ENCODE data around the gene THAP11. TPM values are rescaled to one million over a fixed set of nuclear protein-coding genes. Genes with fewer than 3 reads are reported as not detected.

The THAP11 gene
- total RNA-seq, 1 experiment from 2014 or later = 38.3 TPM

DNA sequence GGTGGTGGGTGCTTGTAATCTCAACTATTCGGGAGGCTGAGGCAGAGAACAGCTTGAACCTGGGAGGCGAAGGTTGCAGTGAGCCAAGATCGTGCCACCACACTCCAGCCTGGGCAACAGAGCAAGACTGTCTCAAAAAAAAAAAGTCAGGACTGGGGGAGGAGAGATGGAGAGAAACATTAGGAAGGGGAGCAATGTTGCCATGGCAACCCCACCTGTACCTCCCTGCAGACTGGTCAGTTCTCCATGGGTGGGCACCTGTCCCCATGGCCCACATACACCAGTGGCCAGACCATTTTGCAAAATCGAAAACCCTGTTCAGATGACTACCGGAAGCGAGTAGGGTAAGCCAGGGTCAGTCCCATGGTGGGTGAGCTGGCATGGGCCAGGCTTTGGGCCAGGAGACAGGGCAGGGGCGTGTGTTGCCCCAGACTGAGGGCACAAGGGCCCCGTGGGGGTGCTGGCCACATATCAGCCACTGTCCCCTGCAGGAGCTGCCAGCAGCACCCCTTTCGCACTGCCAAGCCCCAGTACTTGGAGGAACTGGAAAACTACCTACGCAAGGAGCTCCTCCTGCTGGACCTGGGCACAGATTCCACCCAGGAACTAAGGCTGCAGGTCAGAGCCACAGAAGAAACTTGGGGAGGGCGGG lies 21.4 kb upstream of the THAP11 start:
- H3K36me3 Mint-ChIP-seq (ENCODE audit: insufficient read depth, unreplicated experiment) = peaks cover 5% of the 10 kb centered on the region
- no TSS peak for BruUV-seq (replicated peaks)
- intact Hi-C loops (cut with micrococcal nuclease; ENCODE audit: unreplicated experiment) = no loop called here

DNA sequence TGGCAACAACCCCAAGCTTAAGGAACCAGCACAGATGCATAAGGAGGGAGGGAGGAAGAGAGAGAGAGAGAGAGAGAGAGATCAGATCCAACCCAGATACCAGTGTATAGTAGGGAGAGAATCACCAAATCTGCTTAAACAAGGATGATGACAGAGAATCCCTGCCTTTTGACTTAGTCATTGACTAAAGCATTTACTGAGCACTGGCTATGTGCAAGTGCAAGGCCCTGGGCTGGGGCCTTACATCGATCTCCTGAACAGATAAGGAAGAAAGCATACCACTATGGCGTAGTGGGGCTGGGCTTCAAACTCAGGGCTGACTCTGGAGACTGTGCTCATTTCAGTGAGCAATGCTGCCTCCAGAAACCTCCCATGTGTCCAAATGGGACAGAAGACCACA lies 19.6 kb upstream of the THAP11 start:
- intact Hi-C loops (cut with micrococcal nuclease; ENCODE audit: unreplicated experiment) = no loop called here
- CTCF ChIA-PET = no interaction called here
- Mint-ChIP-seq H3K27ac (ENCODE audit: unreplicated experiment) (no peak overlapping the region), H3K36me3 (ENCODE audit: insufficient read depth, unreplicated experiment) (no peaks in the 10 kb centered on the region), H3K4me1 (ENCODE audit: low read depth, unreplicated experiment) (no peaks in the 10 kb centered on the region), H3K27me3 (ENCODE audit: unreplicated experiment) (peaks cover 23% of the 10 kb centered on the region), H3K4me3 (ENCODE audit: low read depth, unreplicated experiment) (no peak overlapping the region), H3K9me3 (ENCODE audit: low read depth, unreplicated experiment) (no peaks in the 10 kb centered on the region)
- no peak for DNase-seq
- no TSS peak for BruUV-seq (replicated peaks)
- TF ChIP-seq, protein P1, sequence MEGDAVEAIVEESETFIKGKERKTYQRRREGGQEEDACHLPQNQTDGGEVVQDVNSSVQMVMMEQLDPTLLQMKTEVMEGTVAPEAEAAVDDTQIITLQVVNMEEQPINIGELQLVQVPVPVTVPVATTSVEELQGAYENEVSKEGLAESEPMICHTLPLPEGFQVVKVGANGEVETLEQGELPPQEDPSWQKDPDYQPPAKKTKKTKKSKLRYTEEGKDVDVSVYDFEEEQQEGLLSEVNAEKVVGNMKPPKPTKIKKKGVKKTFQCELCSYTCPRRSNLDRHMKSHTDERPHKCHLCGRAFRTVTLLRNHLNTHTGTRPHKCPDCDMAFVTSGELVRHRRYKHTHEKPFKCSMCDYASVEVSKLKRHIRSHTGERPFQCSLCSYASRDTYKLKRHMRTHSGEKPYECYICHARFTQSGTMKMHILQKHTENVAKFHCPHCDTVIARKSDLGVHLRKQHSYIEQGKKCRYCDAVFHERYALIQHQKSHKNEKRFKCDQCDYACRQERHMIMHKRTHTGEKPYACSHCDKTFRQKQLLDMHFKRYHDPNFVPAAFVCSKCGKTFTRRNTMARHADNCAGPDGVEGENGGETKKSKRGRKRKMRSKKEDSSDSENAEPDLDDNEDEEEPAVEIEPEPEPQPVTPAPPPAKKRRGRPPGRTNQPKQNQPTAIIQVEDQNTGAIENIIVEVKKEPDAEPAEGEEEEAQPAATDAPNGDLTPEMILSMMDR (IDR thresholded peaks at IDR 0.05; ENCODE audit: unreplicated experiment) = no peak

More for the DNA sequence above, 21.4 kb upstream of the THAP11 start:
- H3K27me3 Mint-ChIP-seq (ENCODE audit: unreplicated experiment) = peaks cover 23% of the 10 kb centered on the region
- no peak overlapping the region for H3K27ac Mint-ChIP-seq (ENCODE audit: unreplicated experiment)
- H3K4me1 Mint-ChIP-seq (ENCODE audit: low read depth, unreplicated experiment) = no peaks in the 10 kb centered on the region
- CTCF ChIA-PET = interaction anchor here (0.5 to 0.8 kb wide), 3 partner anchors 16 to 142 kb away, joined by 3 to 5 read pairs (median 3); no protein-coding TSS in a partner anchor
- no peak overlapping the region for H3K4me3 Mint-ChIP-seq (ENCODE audit: low read depth, unreplicated experiment)
- H3K9me3 Mint-ChIP-seq (ENCODE audit: low read depth, unreplicated experiment) = no peaks in the 10 kb centered on the region
- TF ChIP-seq, protein P1 (IDR thresholded peaks at IDR 0.05; ENCODE audit: unreplicated experiment) = no peak
- DNase-seq = no peak

DNA sequence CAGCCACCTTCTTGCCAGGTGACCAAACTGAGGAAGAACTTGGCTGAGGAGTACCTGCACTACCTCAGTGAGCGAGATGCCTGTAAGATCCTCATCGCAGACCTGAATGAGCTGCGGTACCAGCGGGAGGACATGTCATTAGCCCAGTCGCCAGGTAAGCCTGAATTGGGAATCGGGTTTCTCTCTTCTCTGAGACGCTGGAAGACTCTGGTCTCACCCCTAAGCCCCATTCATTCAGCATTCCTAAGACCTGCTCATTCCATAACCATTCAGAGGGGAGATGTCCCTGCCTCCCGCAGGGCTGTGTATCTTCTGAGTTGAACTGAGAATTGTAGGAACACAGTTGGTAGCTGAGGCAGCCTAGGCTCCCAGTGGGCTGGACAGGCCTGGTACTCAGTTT lies 17.0 kb upstream of the THAP11 start:
- intact Hi-C loops (cut with micrococcal nuclease; ENCODE audit: unreplicated experiment) = no loop called here
- DNase-seq = no peak
- no peaks in the 10 kb centered on the region for H3K9me3 Mint-ChIP-seq (ENCODE audit: low read depth, unreplicated experiment)
- H3K4me3 Mint-ChIP-seq (ENCODE audit: low read depth, unreplicated experiment) = no peak overlapping the region
- H3K27me3 Mint-ChIP-seq (ENCODE audit: unreplicated experiment) = peaks cover 23% of the 10 kb centered on the region
- no peaks in the 10 kb centered on the region for H3K4me1 Mint-ChIP-seq (ENCODE audit: low read depth, unreplicated experiment)
- no peak overlapping the region for H3K27ac Mint-ChIP-seq (ENCODE audit: unreplicated experiment)
- peaks cover 4% of the 10 kb centered on the region for H3K36me3 Mint-ChIP-seq (ENCODE audit: insufficient read depth, unreplicated experiment)
- CTCF ChIA-PET = no interaction called here
- BruUV-seq (replicated peaks) = no TSS peak
- TF ChIP-seq, protein P1 (IDR thresholded peaks at IDR 0.05; ENCODE audit: unreplicated experiment) = no peak

DNA sequence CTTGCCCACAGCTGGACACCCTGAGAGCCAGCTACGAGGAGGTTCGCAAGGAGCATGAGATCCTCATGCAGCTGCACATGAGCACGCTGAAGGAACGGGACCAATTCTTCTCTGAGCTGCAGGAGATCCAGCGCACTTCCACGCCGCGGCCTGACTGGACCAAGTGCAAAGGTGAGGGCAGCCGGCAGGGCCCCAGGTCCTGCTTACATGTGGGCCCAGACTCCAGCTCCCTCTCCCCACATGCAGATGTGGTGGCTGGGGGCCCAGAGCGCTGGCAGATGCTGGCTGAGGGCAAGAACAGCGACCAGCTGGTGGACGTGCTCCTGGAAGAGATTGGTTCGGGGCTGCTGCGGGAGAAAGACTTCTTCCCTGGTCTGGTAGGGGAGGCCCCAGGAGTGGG lies 16.2 kb upstream of the THAP11 start:
- intact Hi-C loops (cut with micrococcal nuclease; ENCODE audit: unreplicated experiment) = no loop called here
- TF ChIP-seq, protein P1 (IDR thresholded peaks at IDR 0.05; ENCODE audit: unreplicated experiment) = no peak
- no peak overlapping the region for H3K27ac Mint-ChIP-seq (ENCODE audit: unreplicated experiment)
- peaks cover 23% of the 10 kb centered on the region for H3K27me3 Mint-ChIP-seq (ENCODE audit: unreplicated experiment)
- H3K4me3 Mint-ChIP-seq (ENCODE audit: low read depth, unreplicated experiment) = no peak overlapping the region
- no peak for DNase-seq
- H3K9me3 Mint-ChIP-seq (ENCODE audit: low read depth, unreplicated experiment) = no peaks in the 10 kb centered on the region
- H3K36me3 Mint-ChIP-seq (ENCODE audit: insufficient read depth, unreplicated experiment) = peaks cover 6% of the 10 kb centered on the region
- no TSS peak for BruUV-seq (replicated peaks)
- no peaks in the 10 kb centered on the region for H3K4me1 Mint-ChIP-seq (ENCODE audit: low read depth, unreplicated experiment)
- CTCF ChIA-PET = interaction anchor here (0.6 kb wide), 1 partner anchor 1047 kb away, joined by 3 read pairs; no protein-coding TSS in a partner anchor

Measured in Calu3 (cell line).